Measurements from ENCODE around the gene TMPRSS6.

Gene TMPRSS6

GRCh38 chr22:37062376-37062675 lies 47.2 kb downstream of the TMPRSS6 start:
- H3K4me3 ChIP-seq (ENCODE audit: low read depth, low read length), result no peak overlapping the region
- no peak for DNase-seq (ENCODE audit: low read depth, low spot score)
- in situ Hi-C loops (cut with HindIII; ENCODE audit: low sequenced_read_pairs), result no loop called here
- TF ChIP-seq CTCF (IDR thresholded peaks at IDR 0.05; ENCODE audit: low read depth, low read length), result no peak

GRCh38 chr22:37061611-37062375 lies 47.7 kb downstream of the TMPRSS6 start:
- no peak for DNase-seq (ENCODE audit: low read depth, low spot score)
- H3K4me3 ChIP-seq (ENCODE audit: low read depth, low read length), result no peak overlapping the region
- in situ Hi-C loops (cut with HindIII; ENCODE audit: low sequenced_read_pairs), result no loop called here
- no peak for TF ChIP-seq CTCF (IDR thresholded peaks at IDR 0.05; ENCODE audit: low read depth, low read length)

- DNase-seq (ENCODE audit: low read depth, low spot score), result no peak
- in situ Hi-C loops (cut with HindIII; ENCODE audit: low sequenced_read_pairs), result no loop called here
- no peak overlapping the region for H3K4me3 ChIP-seq (ENCODE audit: low read depth, low read length)
- TF ChIP-seq CTCF (IDR thresholded peaks at IDR 0.05; ENCODE audit: low read depth, low read length), result no peak
These were observed 48.5 kb downstream of the TMPRSS6 start for GRCh38 chr22:37060801-37061610.

GRCh38 chr22:37059876-37060449 lies 49.5 kb downstream of the TMPRSS6 start:
- TF ChIP-seq CTCF (IDR thresholded peaks at IDR 0.05; ENCODE audit: low read depth, low read length), result no peak
- no peak overlapping the region for H3K4me3 ChIP-seq (ENCODE audit: low read depth, low read length)
- in situ Hi-C loops (cut with HindIII; ENCODE audit: low sequenced_read_pairs), result no loop called here
- DNase-seq (ENCODE audit: low read depth, low spot score), result no peak

- no peak for DNase-seq (ENCODE audit: low read depth, low spot score)
- in situ Hi-C loops (cut with HindIII; ENCODE audit: low sequenced_read_pairs), result no loop called here
- no peak for TF ChIP-seq CTCF (IDR thresholded peaks at IDR 0.05; ENCODE audit: low read depth, low read length)
- H3K4me3 ChIP-seq (ENCODE audit: low read depth, low read length), result no peak overlapping the region
These were observed 50.4 kb downstream of the TMPRSS6 start for GRCh38 chr22:37058917-37059701.

GRCh38 chr22:37057796-37058510 lies 51.6 kb downstream of the TMPRSS6 start:
- no peak for DNase-seq (ENCODE audit: low read depth, low spot score)
- in situ Hi-C loops (cut with HindIII; ENCODE audit: low sequenced_read_pairs), result no loop called here
- no peak overlapping the region for H3K4me3 ChIP-seq (ENCODE audit: low read depth, low read length)
- no peak for TF ChIP-seq CTCF (IDR thresholded peaks at IDR 0.05; ENCODE audit: low read depth, low read length)
